Stimulated activated CD4-positive, alpha-beta T cell treated with anti-CD3 and anti-CD28 coated beads, Interleukin-1b, Interleukin-23, amount 100 ng/mL, for 1 hour (primary cell): ENCODE data around the gene AQP7.
"Not testable (repeated sequence)": the region's sequence is repeated elsewhere in the genome, so short reads cannot be mapped to it uniquely, and the experiment has no call there.

Experiments
- DNase-seq, 2 donors: peaks; one replicate each; pipeline ENCODE4 v3.0.0-alpha.2; 2020; ENCODE audit warnings: low read depth in 2 of 2

Gene AQP7

GRCh38 chr9:33433871-33434270, 31.5 kb upstream of the AQP7 start:
- DNase-seq: no peak

- DNase-seq: no peak
Measured at GRCh38 chr9:33431420-33431819, 29.1 kb upstream of the AQP7 start.

GRCh38 chr9:33430942-33431341, 28.6 kb upstream of the AQP7 start:
- DNase-seq: no peak

- DNase-seq: no peak
Measured at GRCh38 chr9:33429256-33429985, 27.1 kb upstream of the AQP7 start.

- DNase-seq: no peak
Measured at GRCh38 chr9:33426843-33427293, 24.5 kb upstream of the AQP7 start.

- no peak for DNase-seq
Measured at GRCh38 chr9:33425128-33425533, 22.8 kb upstream of the AQP7 start.

- not testable (repeated sequence) for DNase-seq
Measured at GRCh38 chr9:33424492-33424891, 22.1 kb upstream of the AQP7 start.

- DNase-seq: not testable (repeated sequence)
Measured at GRCh38 chr9:33424043-33424442, 21.7 kb upstream of the AQP7 start.

- no peak for DNase-seq
Measured at GRCh38 chr9:33419708-33420303, 17.4 kb upstream of the AQP7 start.

GRCh38 chr9:33418090-33418489, 15.7 kb upstream of the AQP7 start:
- DNase-seq: no peak

- DNase-seq: no peak
Measured at GRCh38 chr9:33416996-33417395, 14.6 kb upstream of the AQP7 start.

GRCh38 chr9:33415501-33416038, 13.2 kb upstream of the AQP7 start:
- peak; percentile 75 to 86 for DNase-seq

- DNase-seq: no peak
Measured at GRCh38 chr9:33414889-33415500, 12.6 kb upstream of the AQP7 start.

GRCh38 chr9:33414268-33414667, 11.9 kb upstream of the AQP7 start:
- no peak for DNase-seq

- DNase-seq: no peak
Measured at GRCh38 chr9:33408087-33408486, 5.7 kb upstream of the AQP7 start.

- DNase-seq: no peak
Measured at GRCh38 chr9:33407061-33407460, 4.7 kb upstream of the AQP7 start.

GRCh38 chr9:33404788-33405362, 2.5 kb upstream of the AQP7 start:
- DNase-seq: no peak

- no peak for DNase-seq
Measured at GRCh38 chr9:33403941-33404787, 1.8 kb upstream of the AQP7 start.

- DNase-seq: not testable (repeated sequence)
Measured at GRCh38 chr9:33401809-33402208, 559 bp downstream of the AQP7 start.

- DNase-seq: not testable (repeated sequence)
Measured at GRCh38 chr9:33399047-33399446, 3.3 kb downstream of the AQP7 start.

GRCh38 chr9:33397801-33398200, 4.6 kb downstream of the AQP7 start:
- not testable (repeated sequence) for DNase-seq
